DOHH2 (cell line): Measurements from ENCODE around the gene COL4A4.

Experiments used
- EZH2phosphoT487 ChIP-seq: fragments of 200-600 bp; sonication (generic); IDR thresholded peaks from 2 replicates; pipeline ENCODE4 v1.6.1; 2017; ENCODE audit warnings: borderline replicate concordance, mild to moderate bottlenecking, antibody characterized with exemption, low read length, moderate library complexity, mixed read lengths
- TF ChIP-seq, protein P1 (sequence below): fragments of 200-600 bp; sonication (generic); IDR thresholded peaks from one replicate; pipeline ENCODE4 v1.5.1; 2014; ENCODE audit warnings: antibody characterized with exemption, mild to moderate bottlenecking, low read depth, low read length; ENCODE audit not compliant: poor library complexity, severe bottlenecking

DNA sequence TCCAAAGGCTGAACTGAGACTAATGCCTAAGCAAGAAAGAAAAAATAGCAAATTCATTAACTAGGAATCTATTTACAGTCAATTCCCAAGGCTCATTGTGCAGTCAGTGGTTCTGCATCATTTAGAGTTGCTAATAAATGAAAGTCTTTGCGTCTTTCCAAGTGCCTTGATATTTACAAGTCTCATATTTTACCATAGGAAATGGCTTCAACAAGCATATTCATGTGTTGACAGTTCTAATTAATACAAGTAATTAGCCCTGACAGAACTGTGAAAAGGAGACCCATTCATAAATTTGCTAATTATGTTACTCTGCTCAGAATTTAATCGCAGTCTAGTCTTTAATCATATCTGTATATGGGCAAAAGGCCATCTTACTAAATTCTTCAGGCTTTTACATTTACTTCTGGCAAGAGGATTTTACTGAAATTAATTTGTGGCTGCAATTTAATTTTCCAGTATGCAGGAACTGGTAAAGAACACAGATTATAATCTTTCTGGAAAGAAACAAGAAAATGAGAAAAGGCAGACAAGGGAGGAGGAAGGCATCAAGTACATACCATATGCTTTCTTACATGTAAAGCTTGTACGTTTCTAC lies 201.7 kb downstream of the COL4A4 start:
- TF ChIP-seq, protein P1, sequence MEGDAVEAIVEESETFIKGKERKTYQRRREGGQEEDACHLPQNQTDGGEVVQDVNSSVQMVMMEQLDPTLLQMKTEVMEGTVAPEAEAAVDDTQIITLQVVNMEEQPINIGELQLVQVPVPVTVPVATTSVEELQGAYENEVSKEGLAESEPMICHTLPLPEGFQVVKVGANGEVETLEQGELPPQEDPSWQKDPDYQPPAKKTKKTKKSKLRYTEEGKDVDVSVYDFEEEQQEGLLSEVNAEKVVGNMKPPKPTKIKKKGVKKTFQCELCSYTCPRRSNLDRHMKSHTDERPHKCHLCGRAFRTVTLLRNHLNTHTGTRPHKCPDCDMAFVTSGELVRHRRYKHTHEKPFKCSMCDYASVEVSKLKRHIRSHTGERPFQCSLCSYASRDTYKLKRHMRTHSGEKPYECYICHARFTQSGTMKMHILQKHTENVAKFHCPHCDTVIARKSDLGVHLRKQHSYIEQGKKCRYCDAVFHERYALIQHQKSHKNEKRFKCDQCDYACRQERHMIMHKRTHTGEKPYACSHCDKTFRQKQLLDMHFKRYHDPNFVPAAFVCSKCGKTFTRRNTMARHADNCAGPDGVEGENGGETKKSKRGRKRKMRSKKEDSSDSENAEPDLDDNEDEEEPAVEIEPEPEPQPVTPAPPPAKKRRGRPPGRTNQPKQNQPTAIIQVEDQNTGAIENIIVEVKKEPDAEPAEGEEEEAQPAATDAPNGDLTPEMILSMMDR: no peak
- no peak for TF ChIP-seq EZH2phosphoT487
